Retina (tissue), 1 donor: ENCODE measurements around the gene SLC17A1.

Experiments used
- DNase-seq: peaks from one replicate; pipeline ENCODE4 v3.0.0-alpha.2; 2016

Gene SLC17A1

GRCh38 chr6:25830458-25830857 is 1.4 kb downstream of the SLC17A1 start:
- no peak for DNase-seq

- DNase-seq, result no peak
These were observed 2.5 kb downstream of the SLC17A1 start for GRCh38 chr6:25829375-25829774.

- no peak for DNase-seq
These were observed 10.5 kb downstream of the SLC17A1 start for GRCh38 chr6:25821341-25821740.

GRCh38 chr6:25816252-25816651 is 15.6 kb downstream of the SLC17A1 start:
- no peak for DNase-seq

GRCh38 chr6:25815194-25815593 is 16.7 kb downstream of the SLC17A1 start:
- no peak for DNase-seq

- DNase-seq, result no peak
These were observed 27.0 kb downstream of the SLC17A1 start for GRCh38 chr6:25804804-25805203.

- DNase-seq, result no peak
These were observed 30.4 kb downstream of the SLC17A1 start for GRCh38 chr6:25801436-25801835.

- no peak for DNase-seq
These were observed 37.1 kb downstream of the SLC17A1 start for GRCh38 chr6:25794784-25795183.

- no peak for DNase-seq
These were observed 37.9 kb downstream of the SLC17A1 start for GRCh38 chr6:25793970-25794369.

GRCh38 chr6:25792016-25792415 is 39.8 kb downstream of the SLC17A1 start:
- no peak for DNase-seq

- no peak for DNase-seq
These were observed 42.4 kb downstream of the SLC17A1 start for GRCh38 chr6:25789475-25789874.

GRCh38 chr6:25788305-25788922 is 43.4 kb downstream of the SLC17A1 start:
- no peak for DNase-seq

GRCh38 chr6:25787428-25787827 is 44.4 kb downstream of the SLC17A1 start:
- DNase-seq, result no peak

- no peak for DNase-seq
These were observed 50.7 kb downstream of the SLC17A1 start for GRCh38 chr6:25781134-25781533.

GRCh38 chr6:25777856-25778649 is 53.8 kb downstream of the SLC17A1 start:
- DNase-seq, result no peak

- DNase-seq, result no peak
These were observed 54.8 kb downstream of the SLC17A1 start for GRCh38 chr6:25777031-25777430.

GRCh38 chr6:25774120-25774715 is 57.6 kb downstream of the SLC17A1 start:
- peak; percentile 46 for DNase-seq

GRCh38 chr6:25769983-25770382 is 61.9 kb downstream of the SLC17A1 start:
- no peak for DNase-seq

GRCh38 chr6:25768566-25768965 is 63.3 kb downstream of the SLC17A1 start:
- DNase-seq, result no peak

GRCh38 chr6:25764611-25765010 is 67.2 kb downstream of the SLC17A1 start:
- DNase-seq, result peak; percentile 50

- no peak for DNase-seq
These were observed 73.8 kb downstream of the SLC17A1 start for GRCh38 chr6:25757936-25758642.

GRCh38 chr6:25756382-25757363 is 75.2 kb downstream of the SLC17A1 start:
- DNase-seq, result no peak
